ENCODE results near the gene MRPL22.

- TF ChIP-seq REST (IDR thresholded peaks at IDR 0.05; ENCODE audit: low read depth) (no peak), TEAD4 (IDR thresholded peaks at IDR 0.05) (no peak), RAD21 (IDR thresholded peaks at IDR 0.05; ENCODE audit: low read depth) (no peak), TAF1 (IDR thresholded peaks at IDR 0.05; ENCODE audit: low read depth) (no peak), EP300 (IDR thresholded peaks at IDR 0.05; ENCODE audit: borderline replicate concordance) (no peak), TCF12 (IDR thresholded peaks at IDR 0.05; ENCODE audit: low read depth) (no peak), MAX (IDR thresholded peaks at IDR 0.05) (no peak), EGR1 (IDR thresholded peaks at IDR 0.05) (no peak), NFIC (IDR thresholded peaks at IDR 0.05) (no peak), USF1 (IDR thresholded peaks at IDR 0.05) (no peak), ZBTB7A (IDR thresholded peaks at IDR 0.05; ENCODE audit: low read depth) (no peak)
These were observed 39.6 kb upstream of the MRPL22 start for GRCh38 chr5:154901276-154901675.
